GM23338 (cell line): ENCODE data around the gene TMEM201. TPM values are rescaled to one million over a fixed set of nuclear protein-coding genes. Genes with fewer than 3 reads are reported as not detected.
"Not testable (repeated sequence)": the region's sequence is repeated elsewhere in the genome, so short reads cannot be mapped to it uniquely, and the experiment has no call there.

Experiments
- ATAC-seq: fragments of 200-7000 bp; cut with Tn5 transposase; 3 replicates; pipeline ENCODE4 v1.9.1; 2020
- DNase-seq: peaks from one replicate; pipeline ENCODE4 v3.0.0-alpha.2; 2015; ENCODE audit warnings: low spot score
- H2AFZ ChIP-seq: fragments of 200-600 bp; sonication (generic); 2 replicates; pipeline ENCODE4 v1.8.0; 2016; ENCODE audit warnings: antibody characterized with exemption, mild to moderate bottlenecking, moderate library complexity
- H3F3A ChIP-seq: fragments of 200-600 bp; sonication (generic); replicated peaks from 2 replicates; pipeline ENCODE4 v1.8.0; 2017; ENCODE audit warnings: antibody characterized with exemption, mixed run types, low read depth
- H3K27ac ChIP-seq: fragments of 200-600 bp; sonication (generic); 2 replicates; pipeline ENCODE4 v1.6.1; 2016; ENCODE audit warnings: low read depth
- H3K27me3 ChIP-seq: fragments of 200-600 bp; sonication (generic); 2 replicates; pipeline ENCODE4 v1.8.0; 2016; ENCODE audit warnings: mild to moderate bottlenecking, mixed run types, moderate library complexity; ENCODE audit not compliant: insufficient read depth
- H3K36me3 ChIP-seq: fragments of 200-600 bp; sonication (generic); 2 replicates; pipeline ENCODE4 v1.8.0; 2016; ENCODE audit warnings: mild to moderate bottlenecking; ENCODE audit not compliant: insufficient read depth
- H3K4me1 ChIP-seq: fragments of 200-600 bp; sonication (generic); 2 replicates; pipeline ENCODE4 v1.8.0; 2016; ENCODE audit warnings: mild to moderate bottlenecking, moderate library complexity; ENCODE audit not compliant: insufficient read depth
- H3K4me2 ChIP-seq: fragments of 200-600 bp; sonication (generic); 2 replicates; pipeline ENCODE4 v1.7.1; 2017; ENCODE audit warnings: mixed run types
- H3K4me3 ChIP-seq: fragments of 200-600 bp; sonication (generic); 2 replicates; pipeline ENCODE4 v1.6.1; 2016; ENCODE audit warnings: mixed run types
- H3K79me2 ChIP-seq: fragments of 200-600 bp; sonication (generic); replicated peaks from 2 replicates; pipeline ENCODE4 v1.8.0; 2017; ENCODE audit warnings: mild to moderate bottlenecking; ENCODE audit not compliant: insufficient read depth
- H3K9me2 ChIP-seq: fragments of 200-600 bp; sonication (generic); 2 replicates; pipeline ENCODE4 v1.8.0; 2017; ENCODE audit not compliant: insufficient read depth
- H4K20me1 ChIP-seq: fragments of 200-600 bp; sonication (generic); replicated peaks from 2 replicates; pipeline ENCODE4 v1.8.0; 2017; ENCODE audit warnings: mild to moderate bottlenecking; ENCODE audit not compliant: insufficient read depth
- H3K27ac Mint-ChIP-seq: 2 replicates; pipeline ENCODE4 v1.8.0; 2020; ENCODE audit warnings: inconsistent platforms, mild to moderate bottlenecking, moderate library complexity, mixed read lengths
- H3K27me3 Mint-ChIP-seq: 3 replicates; pipeline ENCODE4 v1.8.0; 2022; ENCODE audit warnings: low read depth, mild to moderate bottlenecking, moderate library complexity, mixed read lengths, inconsistent platforms; ENCODE audit not compliant: insufficient read depth, poor library complexity
- H3K36me3 Mint-ChIP-seq: 3 replicates; pipeline ENCODE4 v1.8.0; 2021; ENCODE audit warnings: low read depth, mild to moderate bottlenecking, inconsistent platforms, moderate library complexity, mixed read lengths
- H3K4me1 Mint-ChIP-seq: 3 replicates; pipeline ENCODE4 v1.8.0; 2020; ENCODE audit warnings: mild to moderate bottlenecking, inconsistent platforms, mixed read lengths
- H3K4me3 Mint-ChIP-seq: 3 replicates; pipeline ENCODE4 v1.8.0; 2021; ENCODE audit warnings: moderate library complexity, mild to moderate bottlenecking, inconsistent platforms, mixed read lengths
- H3K9me3 Mint-ChIP-seq: 3 replicates; pipeline ENCODE4 v1.8.0; 2020; ENCODE audit warnings: moderate library complexity, mild to moderate bottlenecking, inconsistent platforms, mixed read lengths
- CREB1 ChIP-seq: fragments of 250-450 bp; sonication (Bioruptor Pico); IDR thresholded peaks from 2 replicates; pipeline ENCODE4 v1.5.0; 2020; ENCODE audit warnings: low read depth, mild to moderate bottlenecking, moderate library complexity
- CTCF ChIP-seq, 2 experiments: fragments of 200-600 bp in 1 of 2; sonication (generic) in 1 of 2; conservative IDR thresholded peaks; 2 replicates each; pipeline versions ENCODE4 v1.5.1 to v1.6.1; 2016 to 2017; ENCODE audit warnings: antibody characterized with exemption in 2 of 2, low read depth in 2 of 2, mild to moderate bottlenecking in 2 of 2, moderate library complexity in 1 of 2
- ETS1 ChIP-seq: IDR thresholded peaks from 2 replicates; pipeline ENCODE4 v1.6.1; 2016; ENCODE audit warnings: antibody characterized with exemption
- EZH2 ChIP-seq: fragments of 200-600 bp; sonication (generic); IDR thresholded peaks from one replicate; pipeline ENCODE4 v1.8.0; 2017; ENCODE audit warnings: antibody characterized with exemption, mild to moderate bottlenecking, low read depth; ENCODE audit not compliant: unreplicated experiment
- JUNB ChIP-seq: IDR thresholded peaks from one replicate; pipeline ENCODE4 v1.6.1; 2016; ENCODE audit warnings: antibody characterized with exemption; ENCODE audit not compliant: unreplicated experiment
- NANOG ChIP-seq: IDR thresholded peaks from 2 replicates; pipeline ENCODE4 v1.6.1; 2016; ENCODE audit warnings: antibody characterized with exemption, borderline replicate concordance
- POLR2AphosphoS5 ChIP-seq: IDR thresholded peaks from 2 replicates; pipeline ENCODE4 v1.6.1; 2016; ENCODE audit warnings: antibody characterized with exemption, low read depth
- STAT1 ChIP-seq: IDR thresholded peaks from one replicate; pipeline ENCODE4 v1.6.1; 2016; ENCODE audit warnings: antibody characterized with exemption; ENCODE audit not compliant: unreplicated experiment
- ZNF114 ChIP-seq: fragments of 250-450 bp; sonication (Bioruptor Pico); IDR thresholded peaks from 2 replicates; pipeline ENCODE4 v1.5.0; 2020; ENCODE audit warnings: mild to moderate bottlenecking, moderate library complexity
- ZNF331 ChIP-seq: fragments of 250-450 bp; sonication (Bioruptor Pico); IDR thresholded peaks from 2 replicates; pipeline ENCODE4 v1.5.0; 2020; ENCODE audit warnings: low read depth, mild to moderate bottlenecking, moderate library complexity
- polyA plus RNA-seq: library from polyadenylated mRNA; unstranded; fragments of >200 nt; fragmentation: Nextera tagmentation; extraction: Ambion mirVana; gene quantifications from 2 replicates; pipeline ENCODE4 v1.2.1, GENCODE V29; 2016
- total RNA-seq: library from RNA; depleted of rRNA; stranded (reverse); fragments of >200 nt; shearing (Covaris generic); gene quantifications from 2 replicates; pipeline ENCODE4 v1.2.3, GENCODE V29; 2014

TMEM201 gene
- total and polyA plus RNA-seq, 2 experiments from 2014 or later: 11.6 to 27.2 TPM

GRCh38 chr1:9558946-9559545 is 29.7 kb upstream of the TMEM201 start:
- Histone ChIP-seq H3K9me2 (no peaks in the 10 kb centered on the region), H3K27me3 (no peaks in the 10 kb centered on the region), H3K4me2 (no peak overlapping the region), H3K36me3 (peaks cover 33% of the 10 kb centered on the region), H3F3A (no peaks in the 10 kb centered on the region), H2AFZ (no peak overlapping the region), H3K79me2 (peaks cover 25% of the 10 kb centered on the region), H4K20me1 (peaks cover 64% of the 10 kb centered on the region), H3K27ac (no peak overlapping the region), H3K4me3 (no peak overlapping the region), H3K4me1 (peaks cover 8% of the 10 kb centered on the region; the same call in 1 of the 2 replicates)
- ATAC-seq (no peak), DNase-seq (no peak)
- Mint-ChIP-seq H3K4me3 (no peak overlapping the region), H3K27me3 (peaks cover 2% of the 10 kb centered on the region), H3K36me3 (peaks cover 61% of the 10 kb centered on the region), H3K9me3 (peaks cover 4% of the 10 kb centered on the region; the same call in 1 of the 3 replicates), H3K27ac (no peak overlapping the region), H3K4me1 (peaks cover 6% of the 10 kb centered on the region; the same call in 1 of the 3 replicates)
- TF ChIP-seq NANOG (no peak), CTCF (conservative IDR thresholded peaks at IDR 0.05; ENCODE audit: low read depth in 2 of 2) (no peak), ZNF331 (CRISPR knock-in tag) (no peak), JUNB (no peak), POLR2AphosphoS5 (no peak), STAT1 (no peak), ZNF114 (CRISPR knock-in tag) (no peak), ETS1 (no peak), EZH2 (no peak), CREB1 (CRISPR knock-in tag) (no peak)

- Mint-ChIP-seq H3K4me3 (no peak overlapping the region), H3K27ac (no peak overlapping the region), H3K9me3 (peaks cover 5% of the 10 kb centered on the region; the same call in 1 of the 3 replicates), H3K4me1 (peaks cover 6% of the 10 kb centered on the region; the same call in 1 of the 3 replicates), H3K27me3 (peaks cover 2% of the 10 kb centered on the region), H3K36me3 (peaks cover 61% of the 10 kb centered on the region)
- H3K27ac ChIP-seq: no peak overlapping the region
- H3K27me3 ChIP-seq: no peaks in the 10 kb centered on the region
- DNase-seq (peak; percentile 34), ATAC-seq (peak; percentile 46; the same call in 2 of the 3 replicates)
- peaks cover 58% of the 10 kb centered on the region for H4K20me1 ChIP-seq
- H2AFZ ChIP-seq: no peak overlapping the region
- H3K4me3 ChIP-seq: no peak overlapping the region
- H3F3A ChIP-seq: no peaks in the 10 kb centered on the region
- no peak overlapping the region for H3K4me2 ChIP-seq
- peaks cover 22% of the 10 kb centered on the region for H3K79me2 ChIP-seq
- peaks cover 29% of the 10 kb centered on the region for H3K36me3 ChIP-seq
- no peak for TF ChIP-seq POLR2AphosphoS5
- no peak for TF ChIP-seq CREB1 (CRISPR knock-in tag)
- no peak for TF ChIP-seq ZNF114 (CRISPR knock-in tag)
- no peak for TF ChIP-seq JUNB
- no peak for TF ChIP-seq NANOG
- no peak for TF ChIP-seq ZNF331 (CRISPR knock-in tag)
- H3K4me1 ChIP-seq: peaks cover 8% of the 10 kb centered on the region; the same call in 1 of the 2 replicates
- no peaks in the 10 kb centered on the region for H3K9me2 ChIP-seq
Observed at GRCh38 chr1:9559673-9560072, 29.0 kb upstream of the TMEM201 start.

- not testable (repeated sequence) for H3K9me3 Mint-ChIP-seq, H3F3A ChIP-seq, H3K27me3 ChIP-seq, H3K4me3 ChIP-seq, H3K4me3 Mint-ChIP-seq, H3K27ac Mint-ChIP-seq, H3K27ac ChIP-seq, H3K4me1 Mint-ChIP-seq, H3K4me1 ChIP-seq, H3K27me3 Mint-ChIP-seq, H2AFZ ChIP-seq, ATAC-seq, DNase-seq, H3K9me2 ChIP-seq, H3K4me2 ChIP-seq
- Histone ChIP-seq H4K20me1 (peaks cover 61% of the 10 kb centered on the region), H3K36me3 (peaks cover 25% of the 10 kb centered on the region), H3K79me2 (peaks cover 26% of the 10 kb centered on the region)
- peaks cover 64% of the 10 kb centered on the region for H3K36me3 Mint-ChIP-seq
Observed at GRCh38 chr1:9560090-9560489, 28.6 kb upstream of the TMEM201 start.
